Ascending aorta (tissue), 2 donors: ENCODE measurements around the gene BCL6B. TPM values are rescaled to one million over a fixed set of nuclear protein-coding genes. Genes with fewer than 3 reads are reported as not detected.
A peak's percentile ranks its signal among the peaks of the same experiment; 100 is the strongest.

Experiments
- DNase-seq, 2 donors: peaks; one replicate each; pipeline ENCODE4 v3.0.0-alpha.2; 2019; ENCODE audit warnings: low spot score in 2 of 2
- H3K27ac ChIP-seq, 2 donors: fragments of 200-600 bp; sonication (generic); one replicate each; pipeline ENCODE4 v1.5.1; 2016 to 2017; ENCODE audit warnings: mild to moderate bottlenecking in 1 of 2
- H3K27me3 ChIP-seq: fragments of 200-600 bp; sonication (generic); one replicate; pipeline ENCODE4 v1.5.1; 2017
- H3K36me3 ChIP-seq, 2 donors: fragments of 200-600 bp; sonication (generic); one replicate each; pipeline ENCODE4 v1.5.1; 2016
- H3K4me1 ChIP-seq, 2 donors: fragments of 200-600 bp; sonication (generic); one replicate each; pipeline ENCODE4 v1.5.1; 2016 to 2017; ENCODE audit warnings: mild to moderate bottlenecking in 1 of 2
- H3K4me3 ChIP-seq, 2 donors: fragments of 200-600 bp; sonication (generic); one replicate each; pipeline ENCODE4 v1.5.1; 2016 to 2017; ENCODE audit warnings: mild to moderate bottlenecking in 1 of 2
- H3K9me3 ChIP-seq, 2 donors: fragments of 200-600 bp; sonication (generic); one replicate each; pipeline ENCODE4 v1.5.1; 2016
- CTCF ChIP-seq, 3 experiments: fragments of 200-600 bp in 2 of 3; fragments of 450-650 bp in 1 of 3; sonication (generic) in 2 of 3; IDR thresholded peaks; one replicate each; pipeline ENCODE4 v1.5.1; 2016 to 2019; ENCODE audit warnings: antibody characterized with exemption in 3 of 3, mild to moderate bottlenecking in 1 of 3, moderate library complexity in 1 of 3
- intact Hi-C: fragments of 100-400 bp; cut with DNase I; formaldehyde crosslinking; loops from one replicate; pipeline ENCODE4 v1.15.1; 2023
- total RNA-seq: library from RNA; depleted of rRNA; stranded (reverse); fragments of >200 nt; gene quantifications from one replicate; pipeline ENCODE4 v1.1.0, GENCODE V29; 2016

BCL6B gene
- total RNA-seq, 1 donor from 2014 or later: 16.4 TPM

DNA sequence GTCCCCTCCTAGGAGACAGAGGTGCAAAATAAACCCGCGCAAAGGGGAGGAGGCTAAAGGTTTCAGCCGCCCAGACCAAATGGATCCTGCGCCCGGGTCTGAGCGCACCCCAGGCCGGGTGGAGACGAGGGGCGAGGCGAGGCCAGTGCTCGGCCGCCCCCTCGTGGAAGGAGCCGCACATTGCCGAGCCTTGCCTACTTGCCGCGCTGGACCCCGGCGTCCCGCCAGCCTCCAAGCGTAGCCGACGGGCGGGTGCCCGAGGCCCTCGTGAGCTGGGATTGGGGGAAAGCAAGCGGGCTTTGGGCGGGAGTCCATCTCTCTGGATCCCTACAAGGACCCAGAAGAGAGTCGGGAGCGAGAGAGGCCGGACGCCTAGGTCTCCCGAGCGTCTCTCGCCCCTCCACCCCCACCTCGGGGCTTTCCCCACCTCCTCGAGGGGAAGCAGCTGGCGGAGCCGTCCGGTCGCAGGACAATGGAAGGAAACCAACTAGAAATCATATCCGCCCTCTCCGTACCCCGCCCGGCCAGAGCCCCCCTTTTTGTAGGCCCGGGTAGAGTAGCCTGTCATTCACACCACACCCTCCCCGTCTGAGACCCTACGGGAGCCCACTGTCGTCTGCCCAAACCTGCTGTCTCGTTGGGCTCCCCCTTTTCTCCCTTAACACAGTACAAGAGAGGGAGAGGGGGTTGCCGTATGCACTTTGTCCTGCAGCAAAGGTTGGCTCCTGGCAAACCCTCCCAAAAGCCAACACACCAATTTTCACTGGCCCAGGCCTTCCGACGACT is 664 bp upstream of the BCL6B start:
- Histone ChIP-seq H3K4me1 (peaks cover 10 to 28% of the 10 kb centered on the region in 2 donors), H3K36me3 (peaks cover 0 to 1% of the 10 kb centered on the region in 2 donors), H3K4me3 (peak overlapping the region; percentile 31 to 56), H3K9me3 (no peaks in the 10 kb centered on the region), H3K27ac (peak overlapping the region; percentile 61 to 75), H3K27me3 (peaks cover 14% of the 10 kb centered on the region)
- peak in 1 of 2 donors; percentile 89 for DNase-seq
- intact Hi-C loops: loop anchor here (5.0 kb wide), 2 partner anchors 110 to 180 kb away; no protein-coding TSS in a partner anchor
- TF ChIP-seq CTCF (IDR thresholded peaks at IDR 0.05): peak; percentile 91 to 98 (median 94)

DNA sequence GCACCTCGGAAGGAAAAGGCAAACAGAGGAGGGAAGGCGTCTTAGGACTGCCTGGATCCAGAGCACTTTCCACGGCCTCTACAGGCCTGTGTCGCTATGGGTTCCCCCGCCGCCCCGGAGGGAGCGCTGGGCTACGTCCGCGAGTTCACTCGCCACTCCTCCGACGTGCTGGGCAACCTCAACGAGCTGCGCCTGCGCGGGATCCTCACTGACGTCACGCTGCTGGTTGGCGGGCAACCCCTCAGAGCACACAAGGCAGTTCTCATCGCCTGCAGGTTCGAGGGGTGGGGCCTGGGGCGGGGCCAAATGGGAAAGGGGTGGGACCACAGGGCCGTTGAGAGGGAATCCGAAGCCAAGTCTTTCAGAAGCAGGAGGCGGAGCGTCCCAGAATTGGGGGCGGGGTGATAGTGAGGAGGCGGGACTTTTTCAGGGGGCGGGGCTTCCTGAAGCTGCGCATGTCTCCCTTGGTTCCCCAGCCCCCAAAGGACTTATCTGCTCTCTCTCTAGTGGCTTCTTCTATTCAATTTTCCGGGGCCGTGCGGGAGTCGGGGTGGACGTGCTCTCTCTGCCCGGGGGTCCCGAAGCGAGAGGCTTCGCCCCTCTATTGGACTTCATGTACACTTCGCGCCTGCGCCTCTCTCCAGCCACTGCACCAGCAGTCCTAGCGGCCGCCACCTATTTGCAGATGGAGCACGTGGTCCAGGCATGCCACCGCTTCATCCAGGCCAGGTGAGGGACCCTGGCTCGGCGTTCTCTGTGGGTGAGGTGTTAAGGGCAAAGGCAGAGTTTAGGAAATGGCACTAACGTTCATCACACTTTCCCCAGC is 939 bp downstream of the BCL6B start:
- Histone ChIP-seq H3K36me3 (no peaks in the 10 kb centered on the region), H3K27ac (peak overlapping the region; percentile 61 to 75), H3K4me1 (peaks cover 0 to 17% of the 10 kb centered on the region in 2 donors), H3K9me3 (no peaks in the 10 kb centered on the region), H3K4me3 (peak overlapping the region in 1 of 2 donors; percentile 48), H3K27me3 (peaks cover 14% of the 10 kb centered on the region)
- TF ChIP-seq CTCF (IDR thresholded peaks at IDR 0.05): no peak
- intact Hi-C loops: loop anchor here (5.0 kb wide), 2 partner anchors 111 to 181 kb away; no protein-coding TSS in a partner anchor
- peak; percentile 73 to 93 for DNase-seq

GRCh38 chr17:7024402-7024785 is 1.5 kb downstream of the BCL6B start:
- Histone ChIP-seq H3K4me1 (peaks cover 0 to 17% of the 10 kb centered on the region in 2 donors), H3K9me3 (no peaks in the 10 kb centered on the region), H3K27ac (no peak overlapping the region), H3K27me3 (peaks cover 14% of the 10 kb centered on the region), H3K36me3 (no peaks in the 10 kb centered on the region), H3K4me3 (no peak overlapping the region)
- TF ChIP-seq CTCF (IDR thresholded peaks at IDR 0.05): no peak
- no peak for DNase-seq
- intact Hi-C loops: loop anchor here (5.0 kb wide), 2 partner anchors 112 to 182 kb away; no protein-coding TSS in a partner anchor

DNA sequence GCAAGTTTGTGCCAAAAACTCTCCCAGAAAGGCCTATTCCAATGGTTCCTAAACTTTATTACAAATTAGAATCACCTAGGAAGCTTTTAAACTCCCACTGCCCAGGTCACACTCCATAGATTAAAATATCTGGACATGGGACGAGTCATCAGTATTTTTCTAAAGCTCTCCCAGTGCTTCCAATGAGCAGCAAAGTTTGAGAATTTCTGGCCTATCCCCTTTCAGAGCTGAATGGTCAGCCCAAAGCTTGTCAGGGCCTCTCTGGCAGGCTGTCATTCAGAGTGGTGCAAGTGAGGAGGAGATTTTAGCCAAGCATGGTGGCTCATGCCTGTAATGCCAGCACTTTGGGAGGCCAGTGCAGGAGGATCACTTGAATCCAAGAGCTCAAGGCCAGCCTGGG is 2.4 kb downstream of the BCL6B start:
- intact Hi-C loops: no loop called here
- DNase-seq: no peak
- no peak for TF ChIP-seq CTCF (IDR thresholded peaks at IDR 0.05)
- H3K27me3 ChIP-seq: peaks cover 14% of the 10 kb centered on the region
- peaks cover 0 to 15% of the 10 kb centered on the region in 2 donors for H3K4me1 ChIP-seq
- no peak overlapping the region for H3K27ac ChIP-seq
- H3K4me3 ChIP-seq: no peak overlapping the region
- H3K9me3 ChIP-seq: no peaks in the 10 kb centered on the region
- H3K36me3 ChIP-seq: no peaks in the 10 kb centered on the region

DNA sequence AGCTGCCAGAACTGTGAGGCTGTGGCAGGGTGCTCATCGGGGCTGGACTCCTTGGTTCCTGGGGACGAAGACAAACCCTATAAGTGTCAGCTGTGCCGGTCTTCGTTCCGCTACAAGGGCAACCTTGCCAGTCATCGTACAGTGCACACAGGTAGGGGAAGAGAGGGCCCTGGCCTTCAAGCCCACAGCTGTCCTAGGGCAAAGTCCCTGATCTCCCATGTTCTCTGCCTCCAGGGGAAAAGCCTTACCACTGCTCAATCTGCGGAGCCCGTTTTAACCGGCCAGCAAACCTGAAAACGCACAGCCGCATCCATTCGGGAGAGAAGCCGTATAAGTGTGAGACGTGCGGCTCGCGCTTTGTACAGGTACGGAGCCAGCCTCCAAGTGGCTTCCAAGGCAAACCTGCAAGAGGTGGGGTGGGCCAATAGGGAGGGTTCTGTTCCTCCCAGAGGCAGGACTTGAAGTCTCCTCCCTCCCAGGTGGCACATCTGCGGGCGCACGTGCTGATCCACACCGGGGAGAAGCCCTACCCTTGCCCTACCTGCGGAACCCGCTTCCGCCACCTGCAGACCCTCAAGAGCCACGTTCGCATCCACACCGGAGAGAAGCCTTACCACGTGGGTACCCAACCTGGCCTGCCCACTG is 3.7 kb downstream of the BCL6B start:
- DNase-seq: no peak
- no peak overlapping the region for H3K27ac ChIP-seq

More for the DNA sequence above, 3.7 kb downstream of the BCL6B start:
- H3K36me3 ChIP-seq: no peaks in the 10 kb centered on the region
- intact Hi-C loops: no loop called here
- H3K27me3 ChIP-seq: peaks cover 14% of the 10 kb centered on the region
- H3K4me3 ChIP-seq: no peak overlapping the region
- no peak for TF ChIP-seq CTCF (IDR thresholded peaks at IDR 0.05)
- peaks cover 0 to 8% of the 10 kb centered on the region in 2 donors for H3K4me1 ChIP-seq
- no peaks in the 10 kb centered on the region for H3K9me3 ChIP-seq
